Iris pigment epithelial cell (primary cell): ENCODE measurements around the gene SYNGR2.
A peak's percentile ranks its signal among the peaks of the same experiment; 100 is the strongest.

Experiments
- DNase-seq: peaks from one replicate; pipeline ENCODE4 v3.0.0-alpha.2; 2011; ENCODE audit warnings: low read depth

Gene SYNGR2

DNA sequence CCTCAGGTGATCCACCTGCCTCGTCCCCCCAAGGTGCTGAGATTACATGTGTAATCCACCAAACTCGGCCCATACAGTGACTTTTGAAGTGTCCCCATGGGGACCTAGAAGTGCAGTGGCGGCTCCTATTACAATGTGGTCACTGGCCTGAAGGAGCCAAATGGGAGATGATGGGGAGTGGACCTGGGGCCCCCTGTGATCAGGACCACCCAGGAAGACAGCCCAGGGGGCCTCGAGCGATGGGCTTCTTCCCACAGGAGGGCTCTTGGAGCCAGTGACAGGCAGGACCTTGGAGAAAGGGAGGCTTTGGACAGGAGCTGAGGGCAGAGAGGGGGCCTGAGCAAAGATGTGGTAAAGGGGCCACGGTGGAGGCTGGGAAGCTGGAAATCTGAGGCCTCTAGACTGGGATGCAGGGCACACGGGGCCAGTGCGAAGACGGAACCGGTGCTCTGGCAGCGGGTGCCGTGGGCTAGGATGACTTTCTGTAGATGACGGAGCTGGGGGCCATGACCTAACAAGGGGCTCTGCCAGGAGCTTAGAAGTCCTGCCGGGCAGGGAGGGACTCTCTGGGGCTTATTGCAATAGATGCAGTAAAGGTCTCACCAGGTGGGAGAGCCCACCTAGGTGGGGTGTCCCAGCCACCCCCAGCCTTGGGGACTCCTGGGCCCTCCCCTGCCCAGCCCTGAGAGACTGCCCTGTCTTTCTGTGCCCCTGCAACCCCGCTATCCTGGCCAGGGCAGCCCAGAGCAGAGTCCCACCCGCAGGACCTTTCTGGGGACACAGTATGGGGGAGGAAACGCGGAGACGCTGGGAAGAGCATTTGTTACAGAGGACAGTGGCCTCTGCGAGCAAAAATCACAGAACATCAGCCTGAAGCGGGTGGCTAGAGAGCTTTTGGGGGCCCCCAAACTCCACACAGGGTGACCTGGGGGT, 24.9 kb upstream of the SYNGR2 start:
- DNase-seq, result no peak

DNA sequence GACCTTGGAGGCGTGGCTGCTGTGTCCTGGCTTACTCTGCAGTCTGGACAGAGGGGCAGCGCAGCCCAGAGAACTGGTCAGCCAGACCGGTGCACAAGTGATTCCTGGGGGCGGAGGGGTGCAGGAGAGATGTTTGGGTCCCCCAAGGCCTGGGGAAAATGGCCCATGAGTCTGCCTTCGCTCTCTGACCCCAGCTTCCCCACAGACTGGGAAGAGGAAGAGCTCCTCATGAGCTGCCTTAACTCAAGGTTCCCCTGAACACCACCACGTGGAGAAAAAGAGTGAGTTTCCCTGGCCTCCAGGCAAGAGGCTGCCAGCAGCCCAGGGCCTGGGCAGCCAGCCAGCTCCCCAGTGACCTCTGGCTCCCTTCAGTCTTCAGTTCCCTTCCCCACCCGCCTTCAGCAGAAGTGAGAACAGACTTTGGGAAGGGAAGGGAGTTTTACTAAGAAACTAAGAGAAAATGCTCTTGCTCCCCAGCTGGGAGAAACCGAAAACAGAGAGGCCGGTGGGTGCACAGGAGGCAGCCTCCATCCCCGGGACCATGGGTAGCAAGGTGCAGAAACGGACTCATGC, 24.1 kb upstream of the SYNGR2 start:
- DNase-seq, result peak; percentile 77

DNA sequence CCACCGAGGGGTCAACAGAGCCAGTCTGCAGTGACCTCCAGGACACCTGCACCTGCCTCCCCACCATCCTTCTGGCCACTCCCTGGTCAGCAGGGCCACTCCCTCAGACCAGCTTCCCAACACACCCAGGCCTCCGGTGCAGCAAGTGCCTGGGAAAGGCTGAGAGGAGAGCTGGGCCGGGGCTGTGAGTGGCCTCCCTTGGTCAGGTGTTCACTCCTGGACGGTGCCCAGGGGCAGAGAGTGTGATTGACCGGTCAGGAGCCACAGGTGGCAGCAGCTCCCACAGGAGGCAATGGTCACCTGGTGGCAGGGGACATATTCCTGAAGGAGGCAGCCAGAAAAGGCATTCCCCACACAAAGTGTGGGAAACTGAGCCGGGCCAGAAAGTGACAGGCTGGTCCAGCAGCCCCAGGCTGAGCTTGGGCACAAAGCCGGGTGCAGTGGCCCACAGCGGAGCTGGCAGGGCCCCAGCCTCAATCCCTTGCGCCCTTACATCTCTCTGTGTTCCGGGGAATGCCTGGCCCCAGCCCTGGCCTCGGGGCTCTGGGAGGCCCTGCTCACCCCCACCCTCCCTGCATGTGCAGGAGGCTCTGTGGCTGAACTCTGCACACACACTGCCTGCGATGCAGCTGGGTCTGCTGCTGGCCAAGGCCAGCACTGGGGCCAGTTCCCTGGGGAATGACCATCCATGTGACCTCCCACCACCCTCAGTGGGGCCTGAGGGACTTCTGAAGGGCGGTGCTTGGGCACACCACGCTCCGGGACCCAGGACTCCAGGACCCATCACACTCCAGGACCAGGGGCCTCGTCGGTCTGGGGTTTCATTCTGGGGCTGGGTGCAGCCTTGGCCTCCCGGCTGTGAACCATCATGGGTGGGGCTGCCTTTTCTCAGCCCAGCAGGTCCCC, 23.4 kb upstream of the SYNGR2 start:
- DNase-seq, result no peak

DNA sequence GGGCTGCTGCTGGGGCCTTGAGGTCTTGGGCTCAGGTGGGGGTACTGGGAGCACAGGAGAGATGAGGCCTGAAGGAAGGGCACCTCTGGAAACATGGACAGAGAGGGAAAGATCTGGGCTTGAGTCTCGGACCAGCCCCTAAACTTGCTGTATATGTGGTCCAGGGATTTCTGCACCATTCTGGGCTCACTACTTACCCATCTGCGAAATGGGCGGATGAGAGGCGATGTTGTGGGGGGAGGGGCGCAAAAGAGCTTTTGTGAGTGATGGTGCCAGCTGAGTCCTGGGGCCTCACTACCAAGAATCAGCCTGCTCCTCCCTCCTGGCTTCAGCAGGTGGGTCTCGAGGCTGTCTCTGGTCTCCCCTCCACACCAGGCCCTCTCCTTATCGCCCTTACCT, 21.9 kb upstream of the SYNGR2 start:
- DNase-seq, result no peak

DNA sequence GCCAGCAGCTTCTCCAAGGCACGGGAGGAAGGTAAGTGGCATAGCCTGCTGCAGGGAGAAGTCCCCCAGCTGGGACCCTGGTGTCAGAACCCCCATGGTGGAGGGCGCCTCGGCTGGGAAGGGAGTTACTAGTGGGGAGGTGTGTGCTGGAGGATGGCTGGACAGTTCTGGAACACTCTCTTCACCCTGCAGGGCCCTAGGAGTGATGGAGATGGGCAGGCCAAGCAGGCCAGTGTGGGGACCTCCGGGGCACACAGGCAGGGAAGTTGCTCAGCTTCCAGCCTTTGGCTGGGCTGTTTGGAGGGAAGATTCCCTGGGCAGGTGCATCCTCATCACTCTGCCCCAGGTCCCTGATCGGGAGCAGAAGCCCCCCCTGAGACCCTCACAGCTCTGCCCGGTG, 21.5 kb upstream of the SYNGR2 start:
- DNase-seq, result no peak

DNA sequence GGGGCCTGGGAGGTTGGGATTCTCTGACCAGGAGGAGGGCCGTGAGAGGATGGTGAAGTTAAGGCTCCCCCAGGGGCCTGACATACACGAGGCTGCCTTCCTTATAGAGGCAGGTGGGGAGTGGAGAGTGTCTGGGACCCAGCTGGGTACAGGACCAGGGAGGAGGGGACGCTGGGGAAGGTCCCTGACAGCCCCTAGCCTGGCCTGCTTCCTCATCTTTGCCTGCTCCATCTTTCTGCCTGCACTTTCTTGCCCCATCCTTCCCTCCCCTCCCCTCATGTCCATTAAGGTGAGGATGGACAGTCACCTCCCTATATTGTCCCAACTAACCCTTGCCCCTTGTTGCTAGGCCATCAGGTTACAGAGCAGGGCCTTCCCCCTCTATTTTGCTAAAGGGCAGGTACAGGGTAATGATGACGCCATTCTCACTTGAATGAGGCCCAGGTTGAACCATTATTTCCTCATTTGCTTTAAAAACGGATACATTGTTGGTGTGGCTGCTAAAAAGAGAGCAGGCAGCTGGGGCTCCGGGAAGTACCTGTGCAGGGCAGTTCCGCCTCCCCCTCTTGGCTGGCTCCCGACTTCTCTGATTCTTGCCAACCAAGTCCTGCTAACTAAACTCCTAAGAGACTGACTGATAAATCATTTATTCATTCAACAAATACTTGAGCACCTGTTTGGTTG, 20.9 kb upstream of the SYNGR2 start:
- no peak for DNase-seq

DNA sequence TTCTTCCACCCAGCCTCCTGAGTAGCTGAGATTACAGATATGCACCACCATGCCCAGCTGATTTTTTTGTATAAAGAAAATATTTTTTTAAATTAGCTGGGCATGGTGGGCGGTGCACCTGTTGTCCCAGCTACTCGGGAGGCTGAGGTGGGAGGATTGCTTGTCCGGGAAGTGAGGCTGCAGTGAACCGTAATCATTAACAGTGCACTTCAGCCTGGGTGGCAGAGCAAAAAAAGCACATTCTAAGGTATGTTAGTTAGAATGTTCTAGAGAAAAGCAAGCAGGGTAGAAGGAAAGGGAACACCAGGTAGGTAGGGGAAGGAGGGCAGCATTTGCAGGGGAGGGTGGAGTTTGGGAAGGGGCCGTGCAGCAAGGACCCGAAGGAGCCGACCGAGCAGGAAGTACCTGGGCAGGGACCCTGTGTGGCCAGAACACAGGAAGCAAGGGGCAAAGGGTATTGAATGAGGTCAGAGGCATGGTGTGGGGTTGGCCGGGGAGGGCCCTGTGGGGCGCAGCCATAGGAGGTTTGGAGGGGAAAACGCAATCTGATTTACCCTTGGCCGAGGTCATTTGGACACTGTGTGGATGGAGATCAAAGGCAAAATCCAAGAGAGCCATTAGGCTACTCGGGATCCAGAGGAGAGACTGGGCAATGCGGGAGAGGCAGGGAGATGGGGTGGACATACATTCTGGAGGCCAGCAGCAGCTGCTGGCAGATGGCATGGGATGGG, 19.9 kb upstream of the SYNGR2 start:
- DNase-seq, result no peak

DNA sequence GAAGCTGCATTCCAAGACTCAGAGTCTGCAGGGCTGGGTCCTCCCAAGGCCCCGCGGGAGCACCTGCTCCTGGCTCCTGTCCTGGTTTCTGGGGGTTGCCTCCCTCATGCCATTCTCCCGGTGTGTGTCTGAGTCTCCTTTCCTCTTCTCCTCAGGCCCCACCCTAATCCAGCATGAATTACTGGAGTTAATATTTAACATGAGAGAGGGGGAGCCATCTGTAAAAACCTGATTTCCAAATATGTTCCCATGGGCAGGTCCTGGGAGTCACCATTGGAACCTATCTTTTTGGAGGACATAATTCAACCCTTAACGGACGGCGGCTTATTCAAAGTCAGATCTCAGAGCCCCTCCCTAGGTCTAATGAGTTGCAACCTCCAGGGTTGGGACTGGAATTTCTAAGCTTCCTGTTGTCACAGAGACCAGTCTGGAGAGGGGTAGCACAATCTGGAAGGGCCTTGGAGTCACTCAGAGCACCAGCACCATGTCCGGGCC, 16.8 kb upstream of the SYNGR2 start:
- DNase-seq, result no peak

DNA sequence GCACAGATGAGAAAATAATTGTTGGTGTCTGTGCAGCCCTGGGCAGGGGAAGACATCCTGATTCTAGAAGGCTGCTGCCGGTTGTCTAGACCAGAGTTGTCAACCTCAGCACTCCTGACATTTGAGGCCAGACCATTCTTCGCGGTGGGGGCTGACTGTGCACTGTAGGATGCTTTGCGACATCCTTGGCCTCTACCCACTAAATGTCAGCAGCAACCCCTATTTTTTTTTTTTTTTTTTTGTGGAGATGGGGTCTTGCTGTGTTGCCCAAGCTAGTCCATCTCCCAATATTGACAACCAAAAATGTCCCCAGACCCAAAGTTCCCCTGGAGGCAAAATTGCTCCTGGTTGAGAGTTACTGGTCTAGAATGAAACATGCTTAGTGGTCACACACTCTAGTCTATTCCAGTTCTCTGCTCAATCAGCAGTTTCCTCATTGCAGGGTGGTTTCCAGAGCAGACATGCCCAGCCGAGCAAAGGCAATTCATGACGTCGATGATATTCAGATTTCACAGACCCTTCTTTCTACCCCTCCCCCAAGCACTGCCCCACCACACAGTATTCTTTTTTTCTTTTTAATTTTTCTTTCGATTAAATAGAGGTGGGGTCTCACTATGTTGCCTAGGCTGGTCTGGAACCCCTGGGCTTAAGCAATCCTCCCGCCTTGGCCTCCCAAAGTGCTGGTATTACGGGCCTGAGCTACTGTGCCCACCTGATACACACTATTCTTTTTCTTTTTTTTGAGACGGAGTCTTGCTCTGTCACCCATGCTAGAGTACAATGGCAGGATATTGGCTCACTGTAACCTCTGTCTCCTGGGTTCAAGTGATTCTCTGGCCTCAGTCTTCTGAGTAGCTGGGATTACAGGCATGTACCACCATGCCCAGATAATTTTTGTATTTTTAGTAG, 13.2 kb upstream of the SYNGR2 start:
- DNase-seq, result no peak

DNA sequence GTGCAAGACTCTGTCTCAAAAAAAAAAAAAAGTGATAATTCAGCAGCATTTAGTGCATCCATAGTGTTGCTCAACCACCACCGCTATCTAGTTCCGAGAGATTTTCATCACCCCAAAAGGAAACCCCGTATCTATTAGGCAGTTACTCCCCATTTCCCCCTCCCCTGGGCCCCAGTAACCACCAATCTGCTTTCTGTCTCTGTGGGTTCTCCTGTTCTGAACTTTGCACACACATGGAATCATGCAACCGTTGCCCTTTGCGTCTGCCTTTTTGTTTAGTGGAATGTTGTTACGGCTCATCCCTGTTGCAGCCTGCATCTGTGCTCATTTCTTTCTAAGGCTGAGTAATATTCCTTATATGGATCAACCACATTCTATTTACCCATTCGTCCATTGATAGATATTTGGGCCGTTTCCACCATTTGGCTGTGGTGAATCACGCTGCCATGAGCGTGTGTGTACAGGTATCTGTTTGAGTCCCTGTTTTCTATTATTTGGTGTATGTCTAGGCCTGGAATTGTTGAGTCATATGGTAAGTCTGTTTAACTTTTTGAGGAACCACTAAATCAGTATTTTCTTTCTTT, 8.7 kb upstream of the SYNGR2 start:
- DNase-seq, result peak; percentile 31

DNA sequence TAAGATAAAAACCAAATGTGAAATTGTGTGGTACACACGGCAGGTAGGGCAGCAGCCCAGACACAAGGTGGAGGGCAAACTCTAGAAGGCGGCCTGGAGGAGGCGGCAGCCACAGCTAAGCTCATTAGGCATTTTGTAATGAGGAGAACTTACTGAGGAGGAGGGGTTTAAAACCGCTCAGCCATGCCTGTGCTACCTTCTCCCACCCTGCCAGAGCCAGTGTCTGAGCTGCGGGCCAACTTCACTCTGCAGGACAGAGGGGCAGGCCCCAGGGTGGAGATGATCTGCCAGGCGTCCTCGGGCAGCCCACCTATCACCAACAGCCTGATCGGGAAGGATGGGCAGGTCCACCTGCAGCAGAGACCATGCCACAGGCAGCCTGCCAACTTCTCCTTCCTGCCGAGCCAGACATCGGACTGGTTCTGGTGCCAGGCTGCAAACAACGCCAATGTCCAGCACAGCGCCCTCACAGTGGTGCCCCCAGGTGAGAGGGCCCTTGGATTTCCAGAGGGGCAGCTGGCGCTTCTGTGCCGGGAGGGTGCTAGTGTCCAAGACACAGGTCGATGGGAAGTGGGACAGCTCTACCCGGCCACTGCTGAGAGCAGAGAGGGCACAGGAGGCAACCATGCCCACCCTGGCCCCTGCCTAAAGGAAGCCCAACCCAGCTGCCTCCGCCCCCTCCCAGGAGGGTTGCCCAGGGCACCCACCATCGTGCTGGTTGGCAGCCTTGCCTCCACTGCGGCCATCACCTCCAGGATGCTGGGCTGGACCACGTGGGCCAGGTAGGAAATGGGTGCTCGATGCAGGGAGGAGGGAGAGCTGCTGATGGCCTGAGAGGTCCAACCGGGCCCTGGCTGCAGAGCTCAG, 4.3 kb upstream of the SYNGR2 start:
- DNase-seq, result no peak

DNA sequence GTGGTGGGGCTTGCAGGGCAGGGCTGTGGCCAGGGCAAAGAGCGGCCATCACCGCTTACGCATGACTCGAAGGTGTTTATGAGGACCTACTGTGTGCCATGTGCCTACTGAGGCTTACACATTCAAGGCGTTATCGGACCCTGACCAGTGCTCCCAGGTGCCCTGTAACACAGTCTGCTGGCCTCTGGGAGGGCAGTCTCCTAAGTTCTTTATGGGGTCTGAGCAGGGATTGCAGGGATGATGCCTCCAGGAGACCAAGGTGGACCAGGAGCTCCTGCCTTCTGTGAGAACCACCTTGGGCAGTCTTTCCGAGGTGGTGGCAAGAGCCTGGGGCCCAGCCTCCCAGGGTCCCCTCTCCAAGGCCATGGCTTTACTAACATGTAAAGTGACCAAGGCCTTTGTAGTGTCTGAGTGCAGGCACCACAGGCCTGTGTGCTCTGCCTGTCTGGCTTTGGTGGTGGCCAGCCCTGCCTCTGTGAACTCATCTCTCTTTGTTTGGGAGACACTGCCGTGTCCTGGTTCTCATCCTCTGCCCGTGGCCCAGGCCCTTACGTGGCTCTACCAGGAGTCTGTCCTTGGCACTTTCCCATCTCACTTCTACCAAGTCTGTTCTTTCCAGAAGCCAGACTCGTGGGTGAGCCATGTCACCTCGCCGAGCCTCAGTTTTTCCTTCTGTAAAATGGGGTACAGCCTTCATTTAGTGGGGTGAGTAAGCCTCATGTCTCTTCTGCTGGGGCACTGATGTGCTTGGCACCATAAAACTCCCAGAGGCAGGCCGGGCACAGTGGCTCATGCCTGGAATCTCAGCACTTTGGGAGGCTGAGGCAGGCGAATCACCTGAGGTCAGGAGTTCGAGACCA, 3.4 kb upstream of the SYNGR2 start:
- no peak for DNase-seq

DNA sequence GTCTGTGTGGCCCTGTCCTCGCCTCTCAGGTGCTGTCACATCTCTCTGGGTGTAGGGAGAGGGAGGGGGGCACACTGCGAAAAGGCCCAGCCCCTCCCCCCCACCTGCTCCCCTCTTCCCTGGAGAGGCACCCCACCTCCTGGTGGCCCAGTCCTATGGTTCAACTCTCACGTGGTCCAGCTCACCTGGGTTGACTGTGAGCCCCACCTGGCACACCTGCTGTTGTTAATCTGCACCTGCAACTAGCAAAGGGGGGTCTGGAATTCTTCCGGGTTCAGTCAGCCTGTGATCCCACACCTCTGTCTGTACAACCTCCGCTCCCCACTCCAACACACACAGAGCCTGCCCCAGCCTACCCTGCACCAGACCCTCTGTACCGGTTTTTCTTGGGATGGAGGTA, 2.0 kb upstream of the SYNGR2 start:
- DNase-seq, result no peak

DNA sequence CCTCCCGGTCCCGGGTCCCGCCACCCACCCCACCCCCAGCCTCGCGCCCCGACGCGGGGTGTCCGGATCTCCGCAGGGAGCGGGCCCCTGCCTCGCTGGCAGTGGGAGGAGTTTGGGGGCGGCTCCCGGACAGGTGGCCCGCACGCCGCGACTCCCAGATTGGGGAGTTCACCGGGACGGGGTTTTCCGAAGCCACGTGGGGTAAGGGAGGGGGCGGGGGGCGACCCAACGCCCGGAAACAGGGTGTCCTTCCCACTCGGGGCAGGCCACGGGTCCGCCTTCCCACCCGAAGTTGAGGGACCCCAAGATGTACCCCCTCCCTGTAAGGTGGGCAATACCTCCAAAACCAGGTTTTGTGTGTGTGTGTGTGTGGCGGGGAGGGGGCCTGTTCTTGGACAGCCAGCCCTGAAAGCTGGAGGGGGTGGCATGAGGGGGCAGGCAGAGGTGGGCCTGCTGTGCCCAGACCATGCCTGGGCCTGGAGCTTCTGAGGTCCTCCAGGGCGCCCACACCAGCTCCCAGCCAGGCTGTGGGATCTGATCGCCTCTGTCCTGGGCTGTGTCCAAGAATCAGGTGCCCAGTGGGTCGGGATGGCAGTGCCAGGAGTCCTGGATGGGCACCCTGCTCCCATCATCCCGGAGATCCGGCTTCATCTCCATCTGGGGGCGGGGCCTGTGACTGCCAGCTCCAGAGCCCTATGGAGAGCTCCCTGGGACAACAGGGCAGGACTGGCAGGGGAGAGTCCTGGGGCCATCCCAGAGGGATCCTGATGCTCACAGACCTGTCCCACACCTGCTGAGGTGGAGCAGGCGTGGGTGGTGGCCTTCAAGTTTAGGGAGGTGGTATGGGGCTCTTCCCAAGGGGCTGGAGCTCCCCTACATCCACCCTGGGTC, 767 bp downstream of the SYNGR2 start:
- peak; percentile 32 for DNase-seq

DNA sequence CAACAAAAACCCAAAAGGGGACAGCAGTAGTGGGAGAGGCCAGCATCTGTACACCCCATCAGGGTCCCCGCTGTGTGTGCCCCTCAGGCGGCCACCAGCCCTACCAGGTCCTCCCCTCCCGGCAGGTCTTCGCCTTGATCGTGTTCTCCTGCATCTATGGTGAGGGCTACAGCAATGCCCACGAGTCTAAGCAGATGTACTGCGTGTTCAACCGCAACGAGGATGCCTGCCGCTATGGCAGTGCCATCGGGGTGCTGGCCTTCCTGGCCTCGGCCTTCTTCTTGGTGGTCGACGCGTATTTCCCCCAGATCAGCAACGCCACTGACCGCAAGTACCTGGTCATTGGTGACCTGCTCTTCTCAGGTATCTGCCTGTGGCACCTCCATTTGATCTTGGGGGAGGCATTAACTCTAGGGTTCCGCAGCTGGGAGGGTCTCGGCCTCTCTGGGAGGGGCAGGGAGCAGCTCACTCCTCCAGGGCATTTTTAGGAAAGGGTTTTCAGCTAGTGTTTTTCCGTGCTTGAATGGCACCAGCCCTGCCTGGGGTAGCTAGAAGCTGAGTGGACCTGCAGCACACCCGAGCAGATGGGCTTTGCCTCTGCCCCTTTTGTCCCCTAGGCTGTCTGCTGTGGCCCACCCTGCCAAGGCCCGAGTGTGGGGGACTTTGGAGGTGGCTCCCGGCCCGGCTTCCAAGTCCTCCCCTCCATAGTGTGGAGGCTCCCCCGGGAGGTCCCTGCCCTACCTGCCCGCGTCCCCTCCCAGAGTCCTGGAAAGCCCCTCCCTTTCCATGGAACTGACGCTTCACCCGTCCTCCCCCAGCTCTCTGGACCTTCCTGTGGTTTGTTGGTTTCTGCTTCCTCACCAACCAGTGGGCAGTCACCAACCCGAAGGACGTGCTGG, 2.6 kb downstream of the SYNGR2 start:
- DNase-seq, result no peak
